GM12878 (cell line): ENCODE data around the gene PLEKHG1. TPM values are rescaled to one million over a fixed set of nuclear protein-coding genes. Genes with fewer than 3 reads are reported as not detected.
A peak's percentile ranks its signal among the peaks of the same experiment; 100 is the strongest.

Experiments
- ATF7 ChIP-seq: fragments of 450-650 bp; IDR thresholded peaks from 2 replicates; pipeline ENCODE4 v1.6.1; 2016; ENCODE audit warnings: low read depth, mild to moderate bottlenecking
- CEBPB ChIP-seq, 2 experiments: fragments of 150-350 bp in 1 of 2; IDR thresholded peaks; 2 replicates each; pipeline ENCODE4 v1.6.1; 2012 to 2014; ENCODE audit warnings: low read depth in 2 of 2, low read length in 2 of 2, borderline replicate concordance in 1 of 2, inconsistent platforms in 1 of 2
- IKZF2 ChIP-seq, 2 experiments: fragments of 450-650 bp; IDR thresholded peaks; 2 replicates each; pipeline ENCODE4 v1.6.1; 2017; ENCODE audit warnings: mild to moderate bottlenecking in 2 of 2, moderate library complexity in 2 of 2
- JUND ChIP-seq: IDR thresholded peaks from 2 replicates; pipeline ENCODE4 v1.6.1; 2012; ENCODE audit warnings: low read depth, mild to moderate bottlenecking, low read length, improper control_type of control experiment, moderate library complexity
- MTA2 ChIP-seq: fragments of 450-650 bp; IDR thresholded peaks from 2 replicates; pipeline ENCODE4 v1.6.1; 2016; ENCODE audit warnings: low read depth, mild to moderate bottlenecking, moderate library complexity
- MYB ChIP-seq: fragments of 150-350 bp; IDR thresholded peaks from 2 replicates; pipeline ENCODE4 v1.6.1; 2014; ENCODE audit warnings: mild to moderate bottlenecking, low read depth, low read length, borderline replicate concordance
- RB1 ChIP-seq: fragments of 450-650 bp; formaldehyde crosslinking; IDR thresholded peaks from 2 replicates; pipeline ENCODE4 v1.6.1; 2017; ENCODE audit warnings: mild to moderate bottlenecking, borderline replicate concordance
- RCOR1 ChIP-seq: conservative IDR thresholded peaks from 2 replicates; pipeline ENCODE4 v1.6.1; 2012; ENCODE audit warnings: low read depth, low read length, improper control_type of control experiment
- SUZ12 ChIP-seq: fragments of 200-600 bp; sonication (generic); IDR thresholded peaks from one replicate; pipeline ENCODE4 v1.6.1; 2018; ENCODE audit warnings: antibody characterized with exemption, mild to moderate bottlenecking; ENCODE audit not compliant: unreplicated experiment
- TAF1 ChIP-seq: IDR thresholded peaks from 2 replicates; pipeline ENCODE4 v1.6.1; 2011; ENCODE audit warnings: mild to moderate bottlenecking, low read depth, low read length, borderline replicate concordance
- ZNF217 ChIP-seq: fragments of 450-650 bp; IDR thresholded peaks from 2 replicates; pipeline ENCODE4 v1.6.1; 2017; ENCODE audit warnings: antibody characterized with exemption, mild to moderate bottlenecking
- polyA plus RNA-seq, 11 experiments: library from polyadenylated mRNA; depleted of rRNA in 4 of 11; unstranded in 6 of 11; stranded (reverse) in 5 of 11; fragments of >200 nt; fragmentation: Nextera tagmentation in 4 of 11; fragmentation: Illumina TruSeq in 1 of 11; extraction: Ambion mirVana in 4 of 11; extraction: Trizol in 1 of 11; gene quantifications; 1 replicate in 1 of 11; 2 replicates in 10 of 11; pipeline versions ENCODE4 v1.2.1 to v1.2.3, GENCODE V29; 2011 to 2016; ENCODE audit warnings: inconsistent platforms in 2 of 11, missing spikeins in 2 of 11, low read depth in 1 of 11
- total RNA-seq, 4 experiments: library from RNA; depleted of rRNA in 3 of 4; stranded (reverse); fragments of >200 nt in 3 of 4; fragmentation: Illumina TruSeq in 1 of 4; extraction: Trizol in 1 of 4; gene quantifications; 2 replicates each; pipeline versions ENCODE4 v1.2.1 to v1.2.3, GENCODE V29; 2013 to 2021
- TF ChIP-seq, protein P1 (sequence below): fragments of 150-350 bp; IDR thresholded peaks from 2 replicates; pipeline ENCODE4 v1.6.1; 2014; ENCODE audit warnings: mild to moderate bottlenecking, low read depth, low read length
- TF ChIP-seq, protein P2 (sequence below): fragments of 450-650 bp; IDR thresholded peaks from 2 replicates; pipeline ENCODE4 v1.6.1; 2017; ENCODE audit warnings: mild to moderate bottlenecking
- TF ChIP-seq, protein P3 (sequence below): IDR thresholded peaks from 2 replicates; pipeline ENCODE4 v1.6.1; 2012; ENCODE audit warnings: low read depth, low read length, improper control_type of control experiment
- TF ChIP-seq, protein P4 (sequence below): fragments of 450-650 bp; IDR thresholded peaks from 2 replicates; pipeline ENCODE4 v1.6.1; 2017; ENCODE audit warnings: mild to moderate bottlenecking, moderate library complexity
- TF ChIP-seq, protein P5 (sequence below): IDR thresholded peaks from 2 replicates; pipeline ENCODE4 v1.6.1; 2011; ENCODE audit warnings: mild to moderate bottlenecking, low read depth, low read length, moderate library complexity; ENCODE audit not compliant: insufficient replicate concordance

PLEKHG1 gene
- total and polyA plus RNA-seq, 10 of the 15 experiments (the other 5 are each of a cell fraction or from before 2014, with no cell fraction given), result 0.77 to 17.2 (median 4.9) TPM

DNA sequence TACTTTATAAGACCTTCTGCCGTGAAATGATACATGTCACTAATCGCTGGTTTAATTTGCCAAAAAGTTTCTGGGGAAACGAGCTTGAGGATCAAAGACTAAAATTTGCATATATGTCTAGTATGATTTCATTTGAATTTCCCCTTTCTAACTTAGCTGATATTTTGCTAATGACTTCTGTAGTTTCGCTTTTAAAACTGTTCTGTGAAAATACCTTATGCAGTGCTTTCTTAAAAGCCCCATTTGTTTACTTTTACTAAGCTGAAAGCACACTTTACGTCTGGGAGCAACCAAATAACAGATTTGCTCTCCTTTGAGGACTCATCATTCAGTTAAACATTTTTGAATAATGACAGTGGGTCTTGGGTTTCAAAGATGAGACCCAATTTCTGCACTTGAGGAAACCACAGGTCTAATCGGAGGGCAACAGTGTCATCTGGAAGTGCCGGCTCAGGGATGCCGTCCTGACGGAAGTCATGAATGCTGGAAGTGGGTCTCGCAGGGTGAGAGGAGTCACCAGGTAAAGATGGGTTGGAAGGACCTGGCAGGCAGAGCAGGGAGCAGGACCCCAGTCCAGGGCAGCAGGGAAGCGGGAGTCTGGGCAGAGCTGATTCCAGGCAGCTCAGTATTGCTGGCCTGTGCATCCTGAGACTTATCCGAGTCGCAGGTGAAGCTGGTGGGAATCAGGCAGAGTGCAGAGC lies 33.2 kb downstream of the PLEKHG1 start (continued):
- TF ChIP-seq, protein P1, sequence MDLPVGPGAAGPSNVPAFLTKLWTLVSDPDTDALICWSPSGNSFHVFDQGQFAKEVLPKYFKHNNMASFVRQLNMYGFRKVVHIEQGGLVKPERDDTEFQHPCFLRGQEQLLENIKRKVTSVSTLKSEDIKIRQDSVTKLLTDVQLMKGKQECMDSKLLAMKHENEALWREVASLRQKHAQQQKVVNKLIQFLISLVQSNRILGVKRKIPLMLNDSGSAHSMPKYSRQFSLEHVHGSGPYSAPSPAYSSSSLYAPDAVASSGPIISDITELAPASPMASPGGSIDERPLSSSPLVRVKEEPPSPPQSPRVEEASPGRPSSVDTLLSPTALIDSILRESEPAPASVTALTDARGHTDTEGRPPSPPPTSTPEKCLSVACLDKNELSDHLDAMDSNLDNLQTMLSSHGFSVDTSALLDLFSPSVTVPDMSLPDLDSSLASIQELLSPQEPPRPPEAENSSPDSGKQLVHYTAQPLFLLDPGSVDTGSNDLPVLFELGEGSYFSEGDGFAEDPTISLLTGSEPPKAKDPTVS, result no peak
- TF ChIP-seq CEBPB (IDR thresholded peaks at IDR 0.05; ENCODE audit: borderline replicate concordance in 1 of 2, low read depth in 2 of 2, low read length in 2 of 2) (no peak), SUZ12 (no peak), JUND (no peak), ATF7 (peak; percentile 82), ZNF217 (peak; percentile 30; the same call in 1 of the 2 replicates), MYB (no peak), RB1 (no peak), TAF1 (no peak), RCOR1 (no peak), IKZF2 (IDR thresholded peaks at IDR 0.05) (peak in 1 of 2 experiments; percentile 34; a peak in 3 of 4 replicates), MTA2 (peak; percentile 80)
- TF ChIP-seq, protein P2, sequence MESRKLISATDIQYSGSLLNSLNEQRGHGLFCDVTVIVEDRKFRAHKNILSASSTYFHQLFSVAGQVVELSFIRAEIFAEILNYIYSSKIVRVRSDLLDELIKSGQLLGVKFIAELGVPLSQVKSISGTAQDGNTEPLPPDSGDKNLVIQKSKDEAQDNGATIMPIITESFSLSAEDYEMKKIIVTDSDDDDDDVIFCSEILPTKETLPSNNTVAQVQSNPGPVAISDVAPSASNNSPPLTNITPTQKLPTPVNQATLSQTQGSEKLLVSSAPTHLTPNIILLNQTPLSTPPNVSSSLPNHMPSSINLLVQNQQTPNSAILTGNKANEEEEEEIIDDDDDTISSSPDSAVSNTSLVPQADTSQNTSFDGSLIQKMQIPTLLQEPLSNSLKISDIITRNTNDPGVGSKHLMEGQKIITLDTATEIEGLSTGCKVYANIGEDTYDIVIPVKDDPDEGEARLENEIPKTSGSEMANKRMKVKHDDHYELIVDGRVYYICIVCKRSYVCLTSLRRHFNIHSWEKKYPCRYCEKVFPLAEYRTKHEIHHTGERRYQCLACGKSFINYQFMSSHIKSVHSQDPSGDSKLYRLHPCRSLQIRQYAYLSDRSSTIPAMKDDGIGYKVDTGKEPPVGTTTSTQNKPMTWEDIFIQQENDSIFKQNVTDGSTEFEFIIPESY, result no peak
- TF ChIP-seq, protein P3, sequence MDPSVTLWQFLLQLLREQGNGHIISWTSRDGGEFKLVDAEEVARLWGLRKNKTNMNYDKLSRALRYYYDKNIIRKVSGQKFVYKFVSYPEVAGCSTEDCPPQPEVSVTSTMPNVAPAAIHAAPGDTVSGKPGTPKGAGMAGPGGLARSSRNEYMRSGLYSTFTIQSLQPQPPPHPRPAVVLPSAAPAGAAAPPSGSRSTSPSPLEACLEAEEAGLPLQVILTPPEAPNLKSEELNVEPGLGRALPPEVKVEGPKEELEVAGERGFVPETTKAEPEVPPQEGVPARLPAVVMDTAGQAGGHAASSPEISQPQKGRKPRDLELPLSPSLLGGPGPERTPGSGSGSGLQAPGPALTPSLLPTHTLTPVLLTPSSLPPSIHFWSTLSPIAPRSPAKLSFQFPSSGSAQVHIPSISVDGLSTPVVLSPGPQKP, result no peak
- TF ChIP-seq, protein P4, sequence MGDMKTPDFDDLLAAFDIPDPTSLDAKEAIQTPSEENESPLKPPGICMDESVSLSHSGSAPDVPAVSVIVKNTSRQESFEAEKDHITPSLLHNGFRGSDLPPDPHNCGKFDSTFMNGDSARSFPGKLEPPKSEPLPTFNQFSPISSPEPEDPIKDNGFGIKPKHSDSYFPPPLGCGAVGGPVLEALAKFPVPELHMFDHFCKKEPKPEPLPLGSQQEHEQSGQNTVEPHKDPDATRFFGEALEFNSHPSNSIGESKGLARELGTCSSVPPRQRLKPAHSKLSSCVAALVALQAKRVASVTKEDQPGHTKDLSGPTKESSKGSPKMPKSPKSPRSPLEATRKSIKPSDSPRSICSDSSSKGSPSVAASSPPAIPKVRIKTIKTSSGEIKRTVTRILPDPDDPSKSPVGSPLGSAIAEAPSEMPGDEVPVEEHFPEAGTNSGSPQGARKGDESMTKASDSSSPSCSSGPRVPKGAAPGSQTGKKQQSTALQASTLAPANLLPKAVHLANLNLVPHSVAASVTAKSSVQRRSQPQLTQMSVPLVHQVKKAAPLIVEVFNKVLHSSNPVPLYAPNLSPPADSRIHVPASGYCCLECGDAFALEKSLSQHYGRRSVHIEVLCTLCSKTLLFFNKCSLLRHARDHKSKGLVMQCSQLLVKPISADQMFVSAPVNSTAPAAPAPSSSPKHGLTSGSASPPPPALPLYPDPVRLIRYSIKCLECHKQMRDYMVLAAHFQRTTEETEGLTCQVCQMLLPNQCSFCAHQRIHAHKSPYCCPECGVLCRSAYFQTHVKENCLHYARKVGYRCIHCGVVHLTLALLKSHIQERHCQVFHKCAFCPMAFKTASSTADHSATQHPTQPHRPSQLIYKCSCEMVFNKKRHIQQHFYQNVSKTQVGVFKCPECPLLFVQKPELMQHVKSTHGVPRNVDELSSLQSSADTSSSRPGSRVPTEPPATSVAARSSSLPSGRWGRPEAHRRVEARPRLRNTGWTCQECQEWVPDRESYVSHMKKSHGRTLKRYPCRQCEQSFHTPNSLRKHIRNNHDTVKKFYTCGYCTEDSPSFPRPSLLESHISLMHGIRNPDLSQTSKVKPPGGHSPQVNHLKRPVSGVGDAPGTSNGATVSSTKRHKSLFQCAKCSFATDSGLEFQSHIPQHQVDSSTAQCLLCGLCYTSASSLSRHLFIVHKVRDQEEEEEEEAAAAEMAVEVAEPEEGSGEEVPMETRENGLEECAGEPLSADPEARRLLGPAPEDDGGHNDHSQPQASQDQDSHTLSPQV, result no peak
- TF ChIP-seq, protein P5, sequence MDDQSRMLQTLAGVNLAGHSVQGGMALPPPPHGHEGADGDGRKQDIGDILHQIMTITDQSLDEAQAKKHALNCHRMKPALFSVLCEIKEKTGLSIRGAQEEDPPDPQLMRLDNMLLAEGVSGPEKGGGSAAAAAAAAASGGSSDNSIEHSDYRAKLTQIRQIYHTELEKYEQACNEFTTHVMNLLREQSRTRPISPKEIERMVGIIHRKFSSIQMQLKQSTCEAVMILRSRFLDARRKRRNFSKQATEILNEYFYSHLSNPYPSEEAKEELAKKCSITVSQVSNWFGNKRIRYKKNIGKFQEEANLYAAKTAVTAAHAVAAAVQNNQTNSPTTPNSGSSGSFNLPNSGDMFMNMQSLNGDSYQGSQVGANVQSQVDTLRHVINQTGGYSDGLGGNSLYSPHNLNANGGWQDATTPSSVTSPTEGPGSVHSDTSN, result no peak
